Calu3 (cell line): ENCODE measurements around the gene CEMP1. TPM values are rescaled to one million over a fixed set of nuclear protein-coding genes. Genes with fewer than 3 reads are reported as not detected.

Experiments used
- BruUV-seq: library from RNA; stranded (reverse); fragments of 400-500 nt; replicated peaks from 2 replicates; lab custom pipeline; 2021; lab: Mats Ljungman, UMichigan
- CTCF ChIA-PET: fragments of 300-600 bp; sonication (Branson Sonifier 250); formaldehyde crosslinking; loops from one replicate; lab custom pipeline; 2022; ENCODE audit warnings: antibody characterized with exemption; lab: Charles Lee
- DNase-seq: peaks from one replicate; pipeline ENCODE4 v3.0.0; 2022
- H3K27ac Mint-ChIP-seq: one replicate; pipeline ENCODE4 v1.8.0; 2022; ENCODE audit warnings: mixed read lengths; ENCODE audit not compliant: unreplicated experiment
- H3K27me3 Mint-ChIP-seq: one replicate; pipeline ENCODE4 v1.8.0; 2022; ENCODE audit warnings: mixed read lengths; ENCODE audit not compliant: unreplicated experiment
- H3K36me3 Mint-ChIP-seq: one replicate; pipeline ENCODE4 v1.8.0; 2022; ENCODE audit warnings: mild to moderate bottlenecking, moderate library complexity, mixed read lengths; ENCODE audit not compliant: insufficient read depth, unreplicated experiment
- H3K4me1 Mint-ChIP-seq: one replicate; pipeline ENCODE4 v1.8.0; 2022; ENCODE audit warnings: mild to moderate bottlenecking, low read depth, mixed read lengths; ENCODE audit not compliant: unreplicated experiment
- H3K4me3 Mint-ChIP-seq: one replicate; pipeline ENCODE4 v1.8.0; 2022; ENCODE audit warnings: mild to moderate bottlenecking, low read depth, moderate library complexity, mixed read lengths; ENCODE audit not compliant: unreplicated experiment
- H3K9me3 Mint-ChIP-seq: one replicate; pipeline ENCODE4 v1.8.0; 2022; ENCODE audit warnings: low read depth, mixed read lengths; ENCODE audit not compliant: unreplicated experiment
- intact Hi-C: fragments of 100-400 bp; cut with micrococcal nuclease; formaldehyde crosslinking; loops from one replicate; pipeline ENCODE4 v1.10.0; 2022; ENCODE audit not compliant: unreplicated experiment
- total RNA-seq: library from RNA; stranded (reverse); gene quantifications from 2 replicates; pipeline ENCODE4 v1.2.3, GENCODE V29; 2022
- TF ChIP-seq, protein P1 (sequence below): fragments of 200-600 bp; IDR thresholded peaks from one replicate; pipeline ENCODE4 v1.8.0; 2022; ENCODE audit warnings: antibody characterized with exemption; ENCODE audit not compliant: unreplicated experiment

The CEMP1 gene
- total RNA-seq, 1 experiment from 2014 or later, result 0.90 TPM

DNA sequence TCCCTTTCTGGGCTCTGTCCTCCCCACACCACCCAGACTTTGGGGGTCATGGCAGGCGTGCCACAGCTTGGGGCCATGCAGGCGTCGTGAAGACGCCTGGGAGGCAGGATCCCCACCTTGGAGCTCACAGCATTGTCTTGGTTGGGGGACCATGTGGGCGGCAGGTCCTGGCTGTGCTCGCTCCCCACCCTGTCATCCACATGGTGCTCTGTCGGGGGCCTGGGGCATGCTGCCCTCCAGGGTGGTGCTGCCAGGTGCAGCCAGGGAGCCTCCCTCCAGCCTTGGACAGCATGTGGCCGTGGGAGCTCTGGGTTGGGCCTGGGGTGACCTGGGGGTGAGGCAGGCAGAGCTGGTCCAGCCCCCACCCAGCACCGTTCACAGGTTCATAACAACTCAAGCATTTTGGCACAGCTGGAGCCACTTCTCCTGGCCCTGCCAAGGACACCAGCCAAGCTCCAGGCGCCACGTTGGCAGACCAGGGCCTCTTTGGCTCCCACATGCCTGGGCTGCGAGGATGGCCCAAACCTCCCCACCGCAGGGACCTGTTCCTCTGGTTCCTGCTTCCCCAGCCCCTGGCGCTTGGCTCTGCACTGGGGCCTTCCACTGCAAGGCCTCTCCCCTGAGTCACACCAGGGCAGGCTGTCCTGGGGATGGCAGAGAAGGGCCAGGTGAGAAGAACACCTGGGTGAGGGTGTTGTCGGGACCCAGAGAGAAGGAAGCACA lies 32.5 kb downstream of the CEMP1 start:
- peaks cover 6% of the 10 kb centered on the region for H3K36me3 Mint-ChIP-seq
- intact Hi-C loops, result no loop called here
- no peak for DNase-seq
- no peak overlapping the region for H3K27ac Mint-ChIP-seq
- H3K4me1 Mint-ChIP-seq, result no peaks in the 10 kb centered on the region
- H3K27me3 Mint-ChIP-seq, result no peaks in the 10 kb centered on the region
- TF ChIP-seq, protein P1, sequence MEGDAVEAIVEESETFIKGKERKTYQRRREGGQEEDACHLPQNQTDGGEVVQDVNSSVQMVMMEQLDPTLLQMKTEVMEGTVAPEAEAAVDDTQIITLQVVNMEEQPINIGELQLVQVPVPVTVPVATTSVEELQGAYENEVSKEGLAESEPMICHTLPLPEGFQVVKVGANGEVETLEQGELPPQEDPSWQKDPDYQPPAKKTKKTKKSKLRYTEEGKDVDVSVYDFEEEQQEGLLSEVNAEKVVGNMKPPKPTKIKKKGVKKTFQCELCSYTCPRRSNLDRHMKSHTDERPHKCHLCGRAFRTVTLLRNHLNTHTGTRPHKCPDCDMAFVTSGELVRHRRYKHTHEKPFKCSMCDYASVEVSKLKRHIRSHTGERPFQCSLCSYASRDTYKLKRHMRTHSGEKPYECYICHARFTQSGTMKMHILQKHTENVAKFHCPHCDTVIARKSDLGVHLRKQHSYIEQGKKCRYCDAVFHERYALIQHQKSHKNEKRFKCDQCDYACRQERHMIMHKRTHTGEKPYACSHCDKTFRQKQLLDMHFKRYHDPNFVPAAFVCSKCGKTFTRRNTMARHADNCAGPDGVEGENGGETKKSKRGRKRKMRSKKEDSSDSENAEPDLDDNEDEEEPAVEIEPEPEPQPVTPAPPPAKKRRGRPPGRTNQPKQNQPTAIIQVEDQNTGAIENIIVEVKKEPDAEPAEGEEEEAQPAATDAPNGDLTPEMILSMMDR, result no peak
- BruUV-seq, result no TSS peak
- CTCF ChIA-PET, result no interaction called here
- no peak overlapping the region for H3K4me3 Mint-ChIP-seq
- H3K9me3 Mint-ChIP-seq, result no peaks in the 10 kb centered on the region

DNA sequence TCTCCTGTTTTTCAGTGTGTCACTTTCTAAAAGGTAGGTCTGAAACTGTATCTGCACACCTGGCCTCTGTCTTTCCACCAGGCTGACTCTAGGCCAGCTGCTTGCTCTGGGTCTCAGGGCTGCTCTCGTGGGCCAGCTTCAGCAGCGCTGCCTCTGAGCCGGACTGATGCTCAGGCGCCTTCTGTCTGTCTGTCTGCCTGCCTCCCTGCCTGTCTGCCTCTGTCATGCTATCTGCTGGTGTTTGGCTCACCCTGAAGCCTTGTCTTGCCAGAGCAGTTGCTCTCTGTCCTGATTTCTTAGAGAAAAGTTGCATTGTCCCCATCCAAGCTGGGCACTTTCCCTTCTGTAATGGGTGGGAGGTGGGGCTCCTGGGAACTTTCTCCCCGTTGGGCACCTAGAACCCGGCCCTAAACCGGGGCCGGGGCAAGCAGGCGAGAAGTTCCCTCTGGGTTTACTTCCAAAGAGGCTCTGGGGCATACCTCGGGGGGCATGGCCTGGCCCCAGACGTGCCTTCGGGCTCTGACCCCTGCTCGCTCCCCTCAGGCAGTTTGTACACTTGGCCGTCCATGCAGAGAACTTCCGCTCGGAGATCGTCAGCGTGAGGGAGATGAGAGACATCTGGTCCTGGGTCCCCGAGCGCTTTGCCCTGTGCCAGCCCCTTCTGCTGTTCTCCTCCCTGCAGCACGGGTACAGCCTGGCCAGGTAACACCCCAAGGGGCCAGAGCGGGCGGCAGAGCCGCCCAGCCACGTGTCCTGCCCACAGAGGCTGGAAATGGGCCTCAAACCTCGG lies 33.3 kb downstream of the CEMP1 start:
- H3K27ac Mint-ChIP-seq, result no peak overlapping the region
- no peaks in the 10 kb centered on the region for H3K4me1 Mint-ChIP-seq
- intact Hi-C loops, result no loop called here
- DNase-seq, result no peak
- CTCF ChIA-PET, result no interaction called here
- no peaks in the 10 kb centered on the region for H3K9me3 Mint-ChIP-seq
- TF ChIP-seq, protein P1, result no peak
- H3K27me3 Mint-ChIP-seq, result no peaks in the 10 kb centered on the region
- no peak overlapping the region for H3K4me3 Mint-ChIP-seq
- BruUV-seq, result no TSS peak
- peaks cover 6% of the 10 kb centered on the region for H3K36me3 Mint-ChIP-seq

DNA sequence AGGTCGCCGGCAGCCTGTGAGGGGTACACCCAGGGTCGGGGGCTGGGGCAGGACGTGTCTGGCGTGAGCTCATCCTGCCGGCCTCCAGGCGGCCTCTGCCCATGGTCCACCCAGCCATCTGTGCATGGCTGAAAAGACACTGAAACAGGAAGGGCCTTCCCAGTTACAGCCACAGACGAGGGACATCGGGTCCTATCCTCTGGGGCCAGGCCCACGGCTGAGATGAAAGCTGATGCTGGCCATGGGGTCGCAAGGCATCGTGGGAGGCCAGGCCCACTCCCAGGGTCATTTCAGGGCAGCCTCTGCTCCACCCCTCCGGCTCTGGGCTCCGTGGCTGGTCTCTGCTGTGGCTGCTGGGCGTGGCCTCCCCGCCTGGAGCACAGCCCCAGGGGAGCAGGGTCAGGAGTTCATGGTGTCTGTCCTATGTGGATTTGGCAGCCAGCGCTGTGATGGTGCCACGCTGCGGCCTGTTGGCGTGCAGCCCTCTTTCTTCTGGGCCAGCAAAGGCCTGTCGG lies 34.0 kb downstream of the CEMP1 start:
- H3K27ac Mint-ChIP-seq, result no peak overlapping the region
- H3K4me3 Mint-ChIP-seq, result no peak overlapping the region
- BruUV-seq, result no TSS peak
- H3K36me3 Mint-ChIP-seq, result peaks cover 5% of the 10 kb centered on the region
- no peaks in the 10 kb centered on the region for H3K4me1 Mint-ChIP-seq
- no peaks in the 10 kb centered on the region for H3K27me3 Mint-ChIP-seq
- CTCF ChIA-PET, result no interaction called here
- TF ChIP-seq, protein P1, result no peak
- no peak for DNase-seq
- intact Hi-C loops, result no loop called here
- H3K9me3 Mint-ChIP-seq, result no peaks in the 10 kb centered on the region

DNA sequence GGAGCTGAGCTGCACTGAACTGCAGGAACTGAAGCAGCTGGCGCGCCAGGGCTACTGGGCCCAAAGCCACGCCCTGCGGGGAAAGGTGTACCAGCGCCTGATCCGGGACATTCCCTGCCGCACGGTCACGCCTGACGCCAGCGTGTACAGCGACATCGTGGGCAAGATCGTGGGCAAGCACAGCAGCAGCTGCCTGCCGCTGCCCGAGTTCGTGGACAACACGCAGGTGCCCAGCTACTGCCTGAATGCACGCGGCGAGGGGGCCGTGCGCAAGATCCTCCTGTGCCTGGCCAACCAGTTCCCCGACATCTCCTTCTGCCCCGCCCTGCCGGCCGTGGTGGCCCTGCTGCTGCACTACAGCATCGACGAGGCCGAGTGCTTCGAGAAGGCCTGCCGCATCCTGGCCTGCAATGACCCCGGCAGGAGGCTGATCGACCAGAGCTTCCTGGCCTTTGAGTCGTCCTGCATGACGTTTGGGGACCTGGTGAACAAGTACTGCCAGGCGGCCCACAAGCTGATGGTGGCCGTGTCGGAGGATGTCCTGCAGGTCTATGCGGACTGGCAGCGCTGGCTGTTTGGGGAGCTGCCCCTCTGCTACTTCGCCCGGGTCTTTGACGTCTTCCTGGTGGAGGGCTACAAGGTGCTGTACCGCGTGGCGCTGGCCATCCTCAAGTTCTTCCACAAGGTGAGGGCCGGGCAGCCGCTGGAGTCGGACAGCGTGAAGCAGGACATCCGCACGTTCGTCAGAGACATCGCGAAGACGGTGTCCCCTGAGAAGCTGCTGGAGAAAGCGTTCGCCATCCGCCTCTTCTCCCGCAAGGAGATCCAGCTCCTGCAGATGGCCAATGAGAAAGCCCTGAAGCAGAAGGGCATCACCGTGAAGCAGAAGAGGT lies 34.7 kb downstream of the CEMP1 start:
- intact Hi-C loops, result no loop called here
- no peaks in the 10 kb centered on the region for H3K27me3 Mint-ChIP-seq

More for the DNA sequence above, 34.7 kb downstream of the CEMP1 start:
- no peak for DNase-seq
- BruUV-seq, result no TSS peak
- Mint-ChIP-seq H3K27ac (no peak overlapping the region), H3K9me3 (no peaks in the 10 kb centered on the region), H3K4me1 (no peaks in the 10 kb centered on the region), H3K4me3 (no peak overlapping the region), H3K36me3 (no peaks in the 10 kb centered on the region)
- CTCF ChIA-PET, result no interaction called here
- TF ChIP-seq, protein P1, result no peak
